Measurements from ENCODE around the gene POMGNT2.

DNA sequence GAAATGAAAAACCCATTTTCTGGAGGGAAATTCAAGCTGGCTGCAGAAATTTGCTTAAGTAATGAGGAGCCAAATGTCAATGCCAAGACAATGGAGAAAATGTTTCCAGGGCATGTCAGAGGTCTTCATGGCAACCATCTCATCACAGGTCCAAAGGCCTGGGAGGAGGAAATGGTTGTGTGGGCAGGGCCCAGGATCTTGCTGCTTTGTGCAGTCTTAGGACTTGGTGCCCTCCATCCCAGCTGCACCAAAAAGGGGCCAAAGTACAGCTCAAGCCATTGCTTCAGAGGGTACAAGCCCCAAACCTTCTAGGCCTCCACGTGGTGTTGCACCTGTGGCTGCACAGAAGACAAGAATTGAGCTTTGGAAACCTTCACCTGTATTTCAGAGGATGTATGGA, 59.3 kb downstream of the POMGNT2 start:
- TF ChIP-seq EZH2 (IDR thresholded peaks at IDR 0.05; ENCODE audit: insufficient read depth, low read length): no peak
- TF ChIP-seq, protein P1, sequence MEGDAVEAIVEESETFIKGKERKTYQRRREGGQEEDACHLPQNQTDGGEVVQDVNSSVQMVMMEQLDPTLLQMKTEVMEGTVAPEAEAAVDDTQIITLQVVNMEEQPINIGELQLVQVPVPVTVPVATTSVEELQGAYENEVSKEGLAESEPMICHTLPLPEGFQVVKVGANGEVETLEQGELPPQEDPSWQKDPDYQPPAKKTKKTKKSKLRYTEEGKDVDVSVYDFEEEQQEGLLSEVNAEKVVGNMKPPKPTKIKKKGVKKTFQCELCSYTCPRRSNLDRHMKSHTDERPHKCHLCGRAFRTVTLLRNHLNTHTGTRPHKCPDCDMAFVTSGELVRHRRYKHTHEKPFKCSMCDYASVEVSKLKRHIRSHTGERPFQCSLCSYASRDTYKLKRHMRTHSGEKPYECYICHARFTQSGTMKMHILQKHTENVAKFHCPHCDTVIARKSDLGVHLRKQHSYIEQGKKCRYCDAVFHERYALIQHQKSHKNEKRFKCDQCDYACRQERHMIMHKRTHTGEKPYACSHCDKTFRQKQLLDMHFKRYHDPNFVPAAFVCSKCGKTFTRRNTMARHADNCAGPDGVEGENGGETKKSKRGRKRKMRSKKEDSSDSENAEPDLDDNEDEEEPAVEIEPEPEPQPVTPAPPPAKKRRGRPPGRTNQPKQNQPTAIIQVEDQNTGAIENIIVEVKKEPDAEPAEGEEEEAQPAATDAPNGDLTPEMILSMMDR (IDR thresholded peaks at IDR 0.05; ENCODE audit: insufficient read depth, low read depth, low read length): no peak

Data from astrocyte (in vitro differentiated cells and primary cell).